Duodenal mucosa (tissue), 2 donors: Measurements from ENCODE around the gene ROBO2.

ENCODE experiments used
- H3K27ac ChIP-seq: one replicate; pipeline ENCODE4 v1.7.0; 2013; ENCODE audit warnings: low read depth, low read length
- H3K27me3 ChIP-seq, 2 donors: one replicate each; pipeline ENCODE4 v1.7.0; 2013; ENCODE audit warnings: low read length in 2 of 2, control low read depth in 1 of 2; ENCODE audit not compliant: insufficient read depth in 2 of 2, control insufficient read depth in 1 of 2
- H3K36me3 ChIP-seq, 2 donors: one replicate each; pipeline ENCODE4 v1.7.0; 2013; ENCODE audit warnings: low read length in 2 of 2, control low read depth in 1 of 2; ENCODE audit not compliant: insufficient read depth in 2 of 2, control insufficient read depth in 1 of 2
- H3K4me1 ChIP-seq, 2 donors: one replicate each; pipeline ENCODE4 v1.7.0; 2013; ENCODE audit warnings: low read length in 2 of 2, control low read depth in 1 of 2; ENCODE audit not compliant: insufficient read depth in 2 of 2, control insufficient read depth in 1 of 2
- H3K4me3 ChIP-seq, 2 donors: one replicate each; pipeline ENCODE4 v1.7.0; 2013; ENCODE audit warnings: low read length in 2 of 2, low read depth in 1 of 2
- H3K9ac ChIP-seq, 2 donors: one replicate each; pipeline ENCODE4 v1.7.0; 2013; ENCODE audit warnings: low read length in 2 of 2, low read depth in 1 of 2
- H3K9me3 ChIP-seq, 2 donors: one replicate each; pipeline ENCODE4 v1.7.0; 2013; ENCODE audit warnings: low read length in 2 of 2, control low read depth in 1 of 2; ENCODE audit not compliant: control insufficient read depth in 1 of 2

The ROBO2 gene, protein sequence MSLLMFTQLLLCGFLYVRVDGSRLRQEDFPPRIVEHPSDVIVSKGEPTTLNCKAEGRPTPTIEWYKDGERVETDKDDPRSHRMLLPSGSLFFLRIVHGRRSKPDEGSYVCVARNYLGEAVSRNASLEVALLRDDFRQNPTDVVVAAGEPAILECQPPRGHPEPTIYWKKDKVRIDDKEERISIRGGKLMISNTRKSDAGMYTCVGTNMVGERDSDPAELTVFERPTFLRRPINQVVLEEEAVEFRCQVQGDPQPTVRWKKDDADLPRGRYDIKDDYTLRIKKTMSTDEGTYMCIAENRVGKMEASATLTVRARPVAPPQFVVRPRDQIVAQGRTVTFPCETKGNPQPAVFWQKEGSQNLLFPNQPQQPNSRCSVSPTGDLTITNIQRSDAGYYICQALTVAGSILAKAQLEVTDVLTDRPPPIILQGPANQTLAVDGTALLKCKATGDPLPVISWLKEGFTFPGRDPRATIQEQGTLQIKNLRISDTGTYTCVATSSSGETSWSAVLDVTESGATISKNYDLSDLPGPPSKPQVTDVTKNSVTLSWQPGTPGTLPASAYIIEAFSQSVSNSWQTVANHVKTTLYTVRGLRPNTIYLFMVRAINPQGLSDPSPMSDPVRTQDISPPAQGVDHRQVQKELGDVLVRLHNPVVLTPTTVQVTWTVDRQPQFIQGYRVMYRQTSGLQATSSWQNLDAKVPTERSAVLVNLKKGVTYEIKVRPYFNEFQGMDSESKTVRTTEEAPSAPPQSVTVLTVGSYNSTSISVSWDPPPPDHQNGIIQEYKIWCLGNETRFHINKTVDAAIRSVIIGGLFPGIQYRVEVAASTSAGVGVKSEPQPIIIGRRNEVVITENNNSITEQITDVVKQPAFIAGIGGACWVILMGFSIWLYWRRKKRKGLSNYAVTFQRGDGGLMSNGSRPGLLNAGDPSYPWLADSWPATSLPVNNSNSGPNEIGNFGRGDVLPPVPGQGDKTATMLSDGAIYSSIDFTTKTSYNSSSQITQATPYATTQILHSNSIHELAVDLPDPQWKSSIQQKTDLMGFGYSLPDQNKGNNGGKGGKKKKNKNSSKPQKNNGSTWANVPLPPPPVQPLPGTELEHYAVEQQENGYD (N-terminal part only)

DNA sequence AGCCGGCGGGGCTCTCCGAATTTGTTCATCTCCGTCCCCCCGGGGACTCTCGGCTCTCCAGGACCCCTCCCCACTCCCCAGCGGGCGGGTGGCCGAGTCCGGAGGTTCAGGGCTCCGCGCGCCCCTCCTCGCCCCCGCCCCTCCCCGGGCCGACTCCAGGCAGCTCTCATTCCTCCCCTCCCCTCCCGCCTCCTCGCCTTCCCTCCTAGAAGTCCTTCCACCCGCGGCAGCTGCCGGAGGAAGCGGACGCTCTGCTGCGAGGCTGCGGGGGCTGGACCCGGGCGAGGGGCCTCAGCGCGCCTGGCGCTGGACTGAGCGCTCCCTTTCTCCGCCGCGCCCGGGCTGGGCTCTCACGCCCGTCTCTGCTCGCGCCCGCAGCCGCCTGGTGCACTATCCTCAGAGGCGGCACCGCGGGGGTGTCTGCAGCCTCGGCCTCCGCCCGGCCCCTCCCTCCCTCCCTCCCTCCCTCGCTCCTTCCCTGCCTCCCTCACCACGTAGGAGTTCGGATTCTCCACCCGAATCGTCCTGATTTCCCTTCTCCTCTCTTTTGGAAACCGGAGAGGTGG is at the start of gene ROBO2:
Gene ROBO2 (plus strand): TSS at position 494 of the 566 bp plus-strand sequence. CDS start 687 bp downstream, outside the sequence.
- H3K4me1 ChIP-seq = peaks cover 4 to 9% of the 10 kb centered on the region in 2 donors
- peaks cover 22 to 37% of the 10 kb centered on the region in 2 donors for H3K27me3 ChIP-seq
- no peaks in the 10 kb centered on the region for H3K9me3 ChIP-seq
- no peak within 1 kb of the TSS for H3K9ac ChIP-seq
- peak within 1 kb of the TSS; percentile 50 to 55 for H3K4me3 ChIP-seq
- H3K27ac ChIP-seq = no peak within 1 kb of the TSS
- H3K36me3 ChIP-seq = no peaks in the 10 kb centered on the region

DNA sequence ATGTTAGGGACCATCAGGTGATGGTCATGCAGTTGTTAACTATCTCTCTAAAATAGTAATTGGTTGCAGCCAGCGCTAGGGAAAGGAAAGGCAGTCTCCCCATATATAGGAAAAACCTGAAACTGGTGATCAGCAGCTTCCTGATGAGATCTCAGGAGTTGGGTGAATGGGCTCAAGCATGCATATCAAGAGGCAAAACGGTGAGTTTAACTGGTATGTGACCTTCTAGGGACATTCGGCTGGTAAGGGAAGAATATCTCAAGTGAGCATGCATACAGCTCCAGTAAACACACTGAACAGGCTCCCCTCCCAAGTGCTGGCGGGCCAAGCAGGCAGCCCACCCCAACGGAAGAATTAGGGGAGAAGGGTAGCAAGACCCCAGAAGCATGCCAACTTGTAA is 49.3 kb upstream of the ROBO2 start:
- no peaks in the 10 kb centered on the region for H3K36me3 ChIP-seq
- H3K9ac ChIP-seq = no peak overlapping the region
- no peak overlapping the region for H3K27ac ChIP-seq
- no peak overlapping the region for H3K4me3 ChIP-seq
- no peaks in the 10 kb centered on the region for H3K27me3 ChIP-seq
- H3K4me1 ChIP-seq = no peaks in the 10 kb centered on the region
- H3K9me3 ChIP-seq = no peaks in the 10 kb centered on the region

DNA sequence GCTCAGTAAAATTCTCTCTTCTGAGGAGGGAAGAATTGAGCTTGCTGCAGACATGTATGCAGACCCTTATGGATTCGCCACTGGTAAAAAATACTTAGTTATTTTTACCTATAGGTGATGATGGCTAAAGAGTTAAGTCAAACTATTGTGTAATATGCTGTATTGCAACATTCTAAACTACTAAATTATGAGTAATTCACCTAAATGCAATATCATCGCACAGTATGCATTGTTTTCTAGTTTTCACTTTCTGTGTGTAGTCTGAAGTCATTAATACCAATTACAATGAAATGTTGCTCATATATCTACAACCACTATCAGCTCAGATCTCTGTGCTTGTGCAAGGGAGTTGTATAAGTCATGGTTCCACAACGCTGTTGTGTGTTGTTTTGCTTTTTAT is 48.7 kb upstream of the ROBO2 start:
- no peaks in the 10 kb centered on the region for H3K36me3 ChIP-seq
- H3K27ac ChIP-seq = no peak overlapping the region
- H3K4me1 ChIP-seq = no peaks in the 10 kb centered on the region
- no peak overlapping the region for H3K9ac ChIP-seq
- H3K9me3 ChIP-seq = no peaks in the 10 kb centered on the region
- H3K4me3 ChIP-seq = no peak overlapping the region
- H3K27me3 ChIP-seq = no peaks in the 10 kb centered on the region

DNA sequence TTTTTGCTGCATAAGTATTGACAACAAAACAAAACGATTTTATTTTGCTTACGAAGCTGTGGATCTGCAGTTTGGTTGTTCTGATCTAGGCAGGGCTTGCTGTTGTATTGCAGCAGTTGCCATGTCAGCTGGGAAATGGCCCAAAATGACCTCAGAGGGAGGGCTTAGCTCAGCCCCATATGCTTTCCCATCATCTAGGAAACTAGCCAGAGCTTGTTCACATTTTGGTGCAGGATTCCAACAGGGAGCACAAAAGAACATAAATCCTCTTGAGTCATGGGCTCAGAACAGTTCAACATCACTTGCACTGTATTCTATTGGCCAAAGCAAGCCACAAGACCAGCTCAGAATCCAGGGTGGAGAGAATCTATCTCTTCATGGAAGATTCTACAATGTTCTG is 42.2 kb upstream of the ROBO2 start:
- Histone ChIP-seq H3K27ac (no peak overlapping the region), H3K4me3 (no peak overlapping the region)

DNA sequence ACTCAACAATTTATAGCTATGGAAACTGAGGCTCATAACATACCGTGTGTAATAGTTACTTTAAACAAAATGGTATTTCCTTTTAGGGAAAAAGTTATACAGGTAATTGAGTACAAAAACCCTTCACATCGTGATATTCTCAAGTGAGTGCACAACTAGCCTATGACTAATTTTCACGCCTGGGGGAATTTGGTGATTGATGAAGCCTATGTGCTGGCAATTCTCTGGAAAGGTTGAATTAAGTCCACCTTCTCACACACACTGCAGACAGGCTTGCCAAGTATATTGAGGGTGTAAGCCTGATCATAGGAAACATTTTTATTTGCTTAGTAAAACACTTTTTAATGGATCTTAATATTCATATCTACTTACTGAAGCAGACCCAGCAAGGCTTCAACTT is 41.3 kb upstream of the ROBO2 start:
- Histone ChIP-seq H3K4me1 (no peaks in the 10 kb centered on the region), H3K4me3 (no peak overlapping the region), H3K9ac (no peak overlapping the region), H3K27me3 (no peaks in the 10 kb centered on the region), H3K36me3 (no peaks in the 10 kb centered on the region), H3K27ac (no peak overlapping the region), H3K9me3 (no peaks in the 10 kb centered on the region)

More for the DNA sequence above, 42.2 kb upstream of the ROBO2 start:
- no peak overlapping the region for H3K9ac ChIP-seq
- H3K27me3 ChIP-seq = no peaks in the 10 kb centered on the region
- no peaks in the 10 kb centered on the region for H3K9me3 ChIP-seq
- no peaks in the 10 kb centered on the region for H3K36me3 ChIP-seq
- no peaks in the 10 kb centered on the region for H3K4me1 ChIP-seq

DNA sequence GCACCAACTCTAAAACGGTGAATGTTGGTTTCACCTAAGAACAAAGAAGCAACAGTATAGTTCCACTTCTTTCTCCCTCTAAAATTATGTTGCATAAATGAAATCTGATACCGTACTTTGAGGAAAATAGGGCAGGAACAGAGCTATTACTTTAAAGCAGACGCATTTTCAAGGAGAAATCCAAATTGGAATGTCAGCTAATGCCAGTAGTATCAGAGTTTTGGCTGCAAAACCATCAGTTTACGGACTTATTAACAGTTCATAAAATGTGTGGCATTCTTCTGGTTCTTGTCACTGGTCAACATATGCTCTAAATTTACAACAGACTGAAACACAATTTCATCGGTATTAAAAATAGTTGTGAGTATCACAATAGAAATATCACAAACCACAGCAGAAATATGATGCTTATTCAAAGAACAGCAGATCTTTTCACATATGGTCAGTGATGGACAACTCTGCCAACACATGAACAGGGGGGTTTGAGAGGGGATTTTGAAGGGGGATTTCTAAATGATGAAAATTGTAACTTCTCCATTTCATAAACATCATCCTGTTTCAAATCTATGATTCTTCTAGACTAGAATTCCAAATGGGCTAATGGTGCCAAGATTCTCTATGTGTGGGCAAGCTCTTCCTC is 38.7 kb upstream of the ROBO2 start:
- no peaks in the 10 kb centered on the region for H3K27me3 ChIP-seq
- H3K9me3 ChIP-seq = no peaks in the 10 kb centered on the region
- no peaks in the 10 kb centered on the region for H3K36me3 ChIP-seq
- no peak overlapping the region for H3K4me3 ChIP-seq
- H3K9ac ChIP-seq = no peak overlapping the region
- no peak overlapping the region for H3K27ac ChIP-seq
- H3K4me1 ChIP-seq = no peaks in the 10 kb centered on the region

DNA sequence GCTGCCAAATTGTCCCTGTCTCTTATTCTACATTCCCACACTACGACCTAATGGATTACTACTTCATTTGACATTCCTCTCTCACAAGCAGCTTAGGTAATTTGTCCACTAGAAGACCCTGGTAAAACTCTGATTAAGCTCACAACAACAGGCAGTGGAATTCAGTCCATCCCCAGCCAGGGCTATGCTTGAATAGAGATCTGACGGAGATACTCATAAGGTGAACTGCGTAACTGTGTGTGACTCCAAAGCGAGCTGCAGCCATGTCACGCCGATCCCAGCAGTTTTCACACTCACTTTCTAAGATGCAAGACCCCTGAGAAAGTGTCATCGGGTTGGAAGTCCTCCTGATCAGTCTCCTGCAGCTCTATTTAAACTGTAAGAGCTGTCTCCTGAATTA is 25.7 kb upstream of the ROBO2 start:
- Histone ChIP-seq H3K9me3 (no peaks in the 10 kb centered on the region), H3K4me3 (no peak overlapping the region), H3K36me3 (no peaks in the 10 kb centered on the region), H3K9ac (no peak overlapping the region), H3K27ac (no peak overlapping the region), H3K27me3 (no peaks in the 10 kb centered on the region), H3K4me1 (no peaks in the 10 kb centered on the region)

DNA sequence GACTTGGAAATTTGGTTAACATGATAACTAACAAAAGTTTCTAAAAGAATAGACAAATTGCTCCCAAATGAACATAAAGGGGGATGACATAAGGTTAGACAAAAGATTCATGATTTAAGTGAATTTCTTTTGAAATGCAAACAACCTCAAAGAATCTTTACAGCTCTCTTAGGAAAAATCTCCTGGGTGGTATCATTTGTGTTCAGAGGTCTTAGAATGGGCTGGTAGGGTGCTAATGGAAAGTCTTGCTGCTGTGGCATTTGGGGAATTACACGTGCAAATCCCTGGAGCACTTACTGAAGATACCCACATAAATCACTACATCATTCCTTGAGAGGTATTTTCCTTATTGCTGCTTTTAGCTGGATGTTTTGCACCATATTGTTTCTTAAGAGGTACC is 14.4 kb upstream of the ROBO2 start:
- no peak overlapping the region for H3K9ac ChIP-seq
- no peak overlapping the region for H3K27ac ChIP-seq
- H3K9me3 ChIP-seq = no peaks in the 10 kb centered on the region
- no peaks in the 10 kb centered on the region for H3K36me3 ChIP-seq
- no peaks in the 10 kb centered on the region for H3K4me1 ChIP-seq
- H3K4me3 ChIP-seq = no peak overlapping the region
- no peaks in the 10 kb centered on the region for H3K27me3 ChIP-seq

DNA sequence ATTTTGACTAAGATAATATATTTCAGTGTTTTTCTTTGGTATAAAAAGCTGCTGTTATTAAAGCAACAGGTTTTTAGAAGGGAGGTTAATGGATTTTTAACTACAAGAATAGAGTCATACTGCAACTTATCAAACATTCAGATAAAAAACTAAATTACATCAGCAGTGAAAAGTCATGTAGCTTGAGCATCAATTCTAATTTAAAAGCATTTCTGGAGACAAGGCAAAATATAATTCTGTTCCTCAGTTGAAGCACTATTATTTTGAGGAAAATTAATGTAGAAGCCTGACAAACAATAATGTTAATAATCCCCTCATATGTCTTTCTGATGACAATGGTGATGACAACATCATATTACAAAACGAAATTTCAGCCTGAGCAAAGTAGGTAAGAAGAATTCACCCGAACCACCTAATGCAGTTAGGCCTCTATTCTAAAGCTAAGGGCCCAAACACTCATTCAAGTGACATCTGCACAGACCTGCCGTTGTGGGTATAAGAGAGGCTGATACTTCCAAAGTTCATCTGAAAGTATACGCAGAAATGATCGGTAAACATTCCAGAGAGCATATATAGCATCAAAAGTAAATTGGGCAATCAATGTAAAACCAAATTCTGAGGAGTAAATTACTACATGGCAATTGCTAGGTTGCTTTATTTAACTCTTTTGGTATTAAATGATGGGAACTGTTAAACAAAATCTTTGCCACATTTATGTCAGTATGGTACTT is 12.8 kb upstream of the ROBO2 start:
- no peaks in the 10 kb centered on the region for H3K36me3 ChIP-seq
- no peaks in the 10 kb centered on the region for H3K9me3 ChIP-seq
- H3K27ac ChIP-seq = no peak overlapping the region
- no peaks in the 10 kb centered on the region for H3K27me3 ChIP-seq
- H3K4me1 ChIP-seq = no peaks in the 10 kb centered on the region
- no peak overlapping the region for H3K4me3 ChIP-seq
- no peak overlapping the region for H3K9ac ChIP-seq
